HL-60 (cell line): Measurements from ENCODE around the gene ITGA4.

Experiments
- DNase-seq, 2 experiments: peaks; one replicate each; pipeline ENCODE4 v3.0.0-alpha.2; 2010 to 2020; ENCODE audit warnings: low read depth in 1 of 2, low spot score in 1 of 2
- H3K27ac ChIP-seq: fragments of 250-450 bp; sonication (Bioruptor Pico); replicated peaks from 2 replicates; pipeline ENCODE4 v1.5.1; 2020; ENCODE audit warnings: mild to moderate bottlenecking, moderate library complexity
- H3K27me3 ChIP-seq: fragments of 250-450 bp; sonication (Bioruptor Pico); 2 replicates; pipeline ENCODE4 v1.5.1; 2021; ENCODE audit warnings: mild to moderate bottlenecking, moderate library complexity; ENCODE audit not compliant: insufficient read depth, poor library complexity, severe bottlenecking
- H3K4me3 ChIP-seq: replicated peaks from 2 replicates; pipeline ENCODE4 v1.5.1; 2011; ENCODE audit warnings: mild to moderate bottlenecking, control low read depth, low read length; ENCODE audit not compliant: insufficient read depth
- GABPA ChIP-seq: IDR thresholded peaks from 2 replicates; pipeline ENCODE4 v1.6.1; 2012; ENCODE audit warnings: low read depth
- POLR2AphosphoS5 ChIP-seq: IDR thresholded peaks from 2 replicates; pipeline ENCODE4 v1.6.1; 2012; ENCODE audit warnings: low read depth
- SPI1 ChIP-seq: IDR thresholded peaks from 2 replicates; pipeline ENCODE4 v1.6.1; 2012; ENCODE audit warnings: low read depth, mild to moderate bottlenecking, borderline replicate concordance
- TF ChIP-seq, protein P1 (sequence below): IDR thresholded peaks from 2 replicates; pipeline ENCODE4 v1.6.1; 2012; ENCODE audit warnings: low read depth; ENCODE audit not compliant: insufficient replicate concordance
- TF ChIP-seq, protein P2 (sequence below): IDR thresholded peaks from one replicate; pipeline ENCODE4 v1.5.1; 2011; ENCODE audit warnings: low read length, control low read depth, inconsistent platforms; ENCODE audit not compliant: insufficient read depth

The ITGA4 gene

GRCh38 chr2:181471783-181472182 is 14.6 kb downstream of the ITGA4 start:
- Histone ChIP-seq H3K27ac (no peak overlapping the region), H3K4me3 (no peak overlapping the region), H3K27me3 (no peaks in the 10 kb centered on the region)
- no peak for DNase-seq
- TF ChIP-seq POLR2AphosphoS5: no peak
- TF ChIP-seq SPI1: no peak
- TF ChIP-seq, protein P1, sequence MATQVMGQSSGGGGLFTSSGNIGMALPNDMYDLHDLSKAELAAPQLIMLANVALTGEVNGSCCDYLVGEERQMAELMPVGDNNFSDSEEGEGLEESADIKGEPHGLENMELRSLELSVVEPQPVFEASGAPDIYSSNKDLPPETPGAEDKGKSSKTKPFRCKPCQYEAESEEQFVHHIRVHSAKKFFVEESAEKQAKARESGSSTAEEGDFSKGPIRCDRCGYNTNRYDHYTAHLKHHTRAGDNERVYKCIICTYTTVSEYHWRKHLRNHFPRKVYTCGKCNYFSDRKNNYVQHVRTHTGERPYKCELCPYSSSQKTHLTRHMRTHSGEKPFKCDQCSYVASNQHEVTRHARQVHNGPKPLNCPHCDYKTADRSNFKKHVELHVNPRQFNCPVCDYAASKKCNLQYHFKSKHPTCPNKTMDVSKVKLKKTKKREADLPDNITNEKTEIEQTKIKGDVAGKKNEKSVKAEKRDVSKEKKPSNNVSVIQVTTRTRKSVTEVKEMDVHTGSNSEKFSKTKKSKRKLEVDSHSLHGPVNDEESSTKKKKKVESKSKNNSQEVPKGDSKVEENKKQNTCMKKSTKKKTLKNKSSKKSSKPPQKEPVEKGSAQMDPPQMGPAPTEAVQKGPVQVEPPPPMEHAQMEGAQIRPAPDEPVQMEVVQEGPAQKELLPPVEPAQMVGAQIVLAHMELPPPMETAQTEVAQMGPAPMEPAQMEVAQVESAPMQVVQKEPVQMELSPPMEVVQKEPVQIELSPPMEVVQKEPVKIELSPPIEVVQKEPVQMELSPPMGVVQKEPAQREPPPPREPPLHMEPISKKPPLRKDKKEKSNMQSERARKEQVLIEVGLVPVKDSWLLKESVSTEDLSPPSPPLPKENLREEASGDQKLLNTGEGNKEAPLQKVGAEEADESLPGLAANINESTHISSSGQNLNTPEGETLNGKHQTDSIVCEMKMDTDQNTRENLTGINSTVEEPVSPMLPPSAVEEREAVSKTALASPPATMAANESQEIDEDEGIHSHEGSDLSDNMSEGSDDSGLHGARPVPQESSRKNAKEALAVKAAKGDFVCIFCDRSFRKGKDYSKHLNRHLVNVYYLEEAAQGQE: no peak
- TF ChIP-seq GABPA: no peak
- TF ChIP-seq, protein P2, sequence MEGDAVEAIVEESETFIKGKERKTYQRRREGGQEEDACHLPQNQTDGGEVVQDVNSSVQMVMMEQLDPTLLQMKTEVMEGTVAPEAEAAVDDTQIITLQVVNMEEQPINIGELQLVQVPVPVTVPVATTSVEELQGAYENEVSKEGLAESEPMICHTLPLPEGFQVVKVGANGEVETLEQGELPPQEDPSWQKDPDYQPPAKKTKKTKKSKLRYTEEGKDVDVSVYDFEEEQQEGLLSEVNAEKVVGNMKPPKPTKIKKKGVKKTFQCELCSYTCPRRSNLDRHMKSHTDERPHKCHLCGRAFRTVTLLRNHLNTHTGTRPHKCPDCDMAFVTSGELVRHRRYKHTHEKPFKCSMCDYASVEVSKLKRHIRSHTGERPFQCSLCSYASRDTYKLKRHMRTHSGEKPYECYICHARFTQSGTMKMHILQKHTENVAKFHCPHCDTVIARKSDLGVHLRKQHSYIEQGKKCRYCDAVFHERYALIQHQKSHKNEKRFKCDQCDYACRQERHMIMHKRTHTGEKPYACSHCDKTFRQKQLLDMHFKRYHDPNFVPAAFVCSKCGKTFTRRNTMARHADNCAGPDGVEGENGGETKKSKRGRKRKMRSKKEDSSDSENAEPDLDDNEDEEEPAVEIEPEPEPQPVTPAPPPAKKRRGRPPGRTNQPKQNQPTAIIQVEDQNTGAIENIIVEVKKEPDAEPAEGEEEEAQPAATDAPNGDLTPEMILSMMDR: no peak

DNA sequence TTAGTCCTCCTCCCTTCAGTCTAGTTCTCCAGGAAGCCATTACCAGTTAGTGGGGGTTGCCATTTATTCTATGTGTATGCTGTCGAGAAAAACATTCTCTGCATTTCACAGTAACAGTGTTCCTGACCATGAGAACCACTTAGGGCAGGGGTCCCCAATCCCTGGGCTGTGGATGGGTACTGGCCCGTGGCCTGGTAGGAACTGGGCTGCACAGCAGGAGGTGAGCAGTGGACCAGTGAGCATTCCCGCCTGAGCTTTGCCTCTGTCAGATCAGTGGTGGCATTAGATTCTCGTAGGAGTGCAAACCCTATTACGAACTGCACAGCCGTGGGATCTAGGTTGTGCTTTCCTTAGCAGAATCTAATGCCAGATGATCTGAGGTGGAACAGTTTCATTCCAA is 15.8 kb downstream of the ITGA4 start:
- DNase-seq: no peak
- TF ChIP-seq GABPA (no peak), POLR2AphosphoS5 (peak; percentile 50; the same call in 1 of the 2 replicates)
- no peak overlapping the region for H3K4me3 ChIP-seq
- H3K27me3 ChIP-seq: no peaks in the 10 kb centered on the region
- H3K27ac ChIP-seq: no peak overlapping the region

DNA sequence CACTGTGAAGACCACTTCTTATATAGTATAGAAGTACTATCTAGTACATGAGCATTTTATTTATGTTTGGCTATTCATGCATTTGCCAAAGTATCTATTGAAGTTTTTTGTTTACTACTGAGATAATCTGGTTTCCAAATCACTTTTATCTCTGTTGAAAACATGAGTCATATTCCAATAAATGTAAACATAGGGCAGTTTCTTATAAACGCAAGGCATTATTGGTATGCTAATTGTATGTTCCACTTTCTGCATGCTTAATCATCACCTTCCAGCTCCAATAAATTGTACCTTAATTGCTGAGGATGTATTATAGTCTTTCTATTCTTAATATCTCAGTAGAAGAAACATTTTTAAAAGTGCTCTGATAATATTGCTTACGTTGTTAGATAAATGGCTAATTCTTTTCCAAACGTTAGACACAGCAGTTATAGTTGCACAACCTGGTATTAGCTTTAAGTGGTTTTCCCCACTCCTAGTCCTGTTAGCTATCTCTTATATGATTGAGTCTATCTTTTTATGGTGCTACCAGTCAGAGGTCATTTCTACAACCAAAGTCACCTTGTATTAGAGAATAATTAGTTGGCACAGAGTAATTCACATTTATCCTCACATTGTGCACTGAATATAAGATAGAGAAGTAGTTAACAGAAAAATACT is 17.2 kb downstream of the ITGA4 start:
- Histone ChIP-seq H3K27ac (no peak overlapping the region), H3K27me3 (no peaks in the 10 kb centered on the region), H3K4me3 (no peak overlapping the region)
- DNase-seq: no peak
- TF ChIP-seq, protein P2: no peak
- TF ChIP-seq GABPA: no peak
- TF ChIP-seq, protein P1: no peak
- no peak for TF ChIP-seq SPI1
- TF ChIP-seq POLR2AphosphoS5: no peak

DNA sequence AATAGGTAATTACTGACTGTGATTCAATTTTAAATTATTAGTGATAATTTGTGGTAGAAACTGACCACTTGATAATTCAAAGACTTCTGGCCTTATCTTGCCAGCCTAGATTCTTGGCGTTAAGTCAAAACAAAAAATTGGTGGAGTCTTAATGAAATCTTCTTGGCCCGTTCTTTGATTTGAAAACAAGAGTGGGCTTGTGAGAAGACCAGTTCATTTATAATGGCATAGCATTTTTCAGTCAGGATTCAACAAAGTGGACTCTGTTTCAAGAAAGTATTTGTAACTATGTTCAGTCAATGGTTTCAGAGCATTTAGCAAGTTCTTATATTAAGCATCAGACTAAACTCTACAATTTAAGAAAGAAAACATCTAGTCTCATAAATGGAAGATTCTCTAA is 26.0 kb downstream of the ITGA4 start:
- Histone ChIP-seq H3K27me3 (no peaks in the 10 kb centered on the region), H3K4me3 (no peak overlapping the region), H3K27ac (no peak overlapping the region)
- no peak for DNase-seq
- no peak for TF ChIP-seq SPI1
- TF ChIP-seq, protein P1: no peak
- no peak for TF ChIP-seq GABPA
- no peak for TF ChIP-seq POLR2AphosphoS5
- TF ChIP-seq, protein P2: no peak
